ENCODE data around the gene JMJD7.

GRCh38 chr15:41848631-41849030 is 20.7 kb downstream of the JMJD7 start:
- TF ChIP-seq CTCF (IDR thresholded peaks at IDR 0.05), result no peak
- no peak for TF ChIP-seq POLR2A (IDR thresholded peaks at IDR 0.05)
